ENCODE data around the gene APH1A. TPM values are rescaled to one million over a fixed set of nuclear protein-coding genes. Genes with fewer than 3 reads are reported as not detected.
"Not testable (repeated sequence)": the region's sequence is repeated elsewhere in the genome, so short reads cannot be mapped to it uniquely, and the experiment has no call there.

APH1A gene
- total and polyA plus RNA-seq, 2 of the 13 experiments (the other 11 are each of a cell fraction or from before 2014, with no cell fraction given): 114 to 130 TPM

DNA sequence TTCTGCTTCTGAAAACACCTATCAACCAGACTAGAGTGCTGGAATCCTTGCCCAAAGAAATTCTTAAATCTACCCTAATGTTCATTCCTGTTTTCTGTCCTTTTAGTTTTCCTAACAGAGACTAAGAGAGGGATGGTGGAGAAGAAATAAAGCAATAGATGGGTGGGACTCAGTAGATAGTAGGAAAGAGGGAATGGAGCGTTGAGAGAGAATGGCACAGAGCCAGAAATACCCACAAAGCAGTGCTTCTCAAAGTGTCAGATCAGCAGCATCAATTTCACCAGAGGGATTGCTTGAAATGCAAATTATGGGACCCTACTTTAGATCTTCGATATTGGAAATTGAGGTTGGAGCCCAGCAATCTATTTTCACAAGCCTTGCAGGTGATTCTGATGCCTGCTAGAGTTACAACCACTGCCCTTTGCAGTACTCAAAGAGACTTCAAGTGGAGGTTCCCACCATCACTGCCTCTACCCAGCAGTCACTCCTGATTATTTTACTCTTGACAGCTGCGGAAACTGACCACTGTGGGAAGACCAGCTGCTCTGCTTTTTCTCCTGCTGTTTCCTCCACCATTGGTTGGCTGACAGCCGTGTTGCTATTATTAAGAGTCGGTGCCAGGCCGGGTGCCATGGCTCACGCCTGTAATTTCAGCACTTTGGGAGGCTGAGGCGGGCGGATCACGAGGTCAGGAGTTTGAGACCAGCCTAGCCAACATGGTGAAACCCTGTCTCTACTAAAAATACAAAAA, 41.1 kb upstream of the APH1A start (continued):
- TF ChIP-seq, protein P1, sequence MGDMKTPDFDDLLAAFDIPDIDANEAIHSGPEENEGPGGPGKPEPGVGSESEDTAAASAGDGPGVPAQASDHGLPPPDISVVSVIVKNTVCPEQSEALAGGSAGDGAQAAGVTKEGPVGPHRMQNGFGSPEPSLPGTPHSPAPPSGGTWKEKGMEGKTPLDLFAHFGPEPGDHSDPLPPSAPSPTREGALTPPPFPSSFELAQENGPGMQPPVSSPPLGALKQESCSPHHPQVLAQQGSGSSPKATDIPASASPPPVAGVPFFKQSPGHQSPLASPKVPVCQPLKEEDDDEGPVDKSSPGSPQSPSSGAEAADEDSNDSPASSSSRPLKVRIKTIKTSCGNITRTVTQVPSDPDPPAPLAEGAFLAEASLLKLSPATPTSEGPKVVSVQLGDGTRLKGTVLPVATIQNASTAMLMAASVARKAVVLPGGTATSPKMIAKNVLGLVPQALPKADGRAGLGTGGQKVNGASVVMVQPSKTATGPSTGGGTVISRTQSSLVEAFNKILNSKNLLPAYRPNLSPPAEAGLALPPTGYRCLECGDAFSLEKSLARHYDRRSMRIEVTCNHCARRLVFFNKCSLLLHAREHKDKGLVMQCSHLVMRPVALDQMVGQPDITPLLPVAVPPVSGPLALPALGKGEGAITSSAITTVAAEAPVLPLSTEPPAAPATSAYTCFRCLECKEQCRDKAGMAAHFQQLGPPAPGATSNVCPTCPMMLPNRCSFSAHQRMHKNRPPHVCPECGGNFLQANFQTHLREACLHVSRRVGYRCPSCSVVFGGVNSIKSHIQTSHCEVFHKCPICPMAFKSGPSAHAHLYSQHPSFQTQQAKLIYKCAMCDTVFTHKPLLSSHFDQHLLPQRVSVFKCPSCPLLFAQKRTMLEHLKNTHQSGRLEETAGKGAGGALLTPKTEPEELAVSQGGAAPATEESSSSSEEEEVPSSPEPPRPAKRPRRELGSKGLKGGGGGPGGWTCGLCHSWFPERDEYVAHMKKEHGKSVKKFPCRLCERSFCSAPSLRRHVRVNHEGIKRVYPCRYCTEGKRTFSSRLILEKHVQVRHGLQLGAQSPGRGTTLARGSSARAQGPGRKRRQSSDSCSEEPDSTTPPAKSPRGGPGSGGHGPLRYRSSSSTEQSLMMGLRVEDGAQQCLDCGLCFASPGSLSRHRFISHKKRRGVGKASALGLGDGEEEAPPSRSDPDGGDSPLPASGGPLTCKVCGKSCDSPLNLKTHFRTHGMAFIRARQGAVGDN (CRISPR knock-in tag; IDR thresholded peaks at IDR 0.05): no peak

DNA sequence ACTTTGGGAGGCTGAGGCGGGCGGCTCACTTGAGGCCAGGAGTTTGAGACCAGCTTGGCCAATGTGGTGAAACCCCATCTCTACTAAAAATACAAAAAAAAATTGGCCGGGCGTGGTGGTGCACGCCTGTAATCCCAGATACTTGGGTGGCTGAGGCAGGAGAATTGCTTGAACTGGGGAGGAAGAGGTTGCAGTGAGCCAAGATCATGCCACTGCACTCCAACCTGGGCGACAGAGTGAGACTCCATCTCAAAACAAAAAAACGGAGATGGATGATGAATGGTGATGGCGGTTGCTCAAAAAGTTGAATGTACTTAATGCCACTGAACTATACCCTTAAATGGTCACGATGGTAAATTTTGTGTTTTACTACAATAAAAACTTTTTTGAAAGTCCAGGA, 39.8 kb upstream of the APH1A start:
- H3K4me2 ChIP-seq (ENCODE audit: low read depth, low read length); H3K4me3 ChIP-seq (replicated peaks in 1 of 3; ENCODE audit: insufficient read depth in 1 of 3, low read depth in 2 of 3, low read length in 3 of 3); in situ Hi-C loops (cut with HindIII; ENCODE audit: extremely low pct_ligation_motif_present, low pct_unique_long_range_greater_than_20kb); H3K79me2 ChIP-seq (ENCODE audit: insufficient read depth, low read length); H3K9ac ChIP-seq (ENCODE audit: insufficient read depth, low read depth, low read length); FAIRE-seq; CTCF ChIA-PET (ENCODE audit: low intra/inter-chr PET ratio, low total read pairs); H3K4me1 ChIP-seq (ENCODE audit: insufficient read depth, low read length); DNase-seq (ENCODE audit: low spot score); H3K27ac ChIP-seq (ENCODE audit: extremely low read length, insufficient read depth, low read length); ATAC-seq; H4K20me1 ChIP-seq (ENCODE audit: insufficient read depth, low read length); POLR2A ChIA-PET; intact Hi-C loops (cut with micrococcal nuclease; ENCODE audit: unreplicated experiment); H2AFZ ChIP-seq (ENCODE audit: low read length); BruUV-seq (replicated peaks); H3K27me3 ChIP-seq (ENCODE audit: control insufficient read depth in 1 of 2, insufficient read depth in 2 of 2, low read length in 2 of 2); H3K9me3 ChIP-seq (ENCODE audit: low read length): not testable (repeated sequence)
- H3K36me3 ChIP-seq (replicated peaks in 1 of 2; ENCODE audit: control insufficient read depth in 1 of 2, insufficient read depth in 2 of 2, low read length in 2 of 2): peaks cover 0 to 17% of the 10 kb centered on the region in 2 experiments; a peak in 2 of 5 replicates
- 97% methylated on average over 9 of the region's 9 CpGs for WGBS (ENCODE audit: low lambda C conversion rate)

Data from HepG2 (cell line).